PC-9 (cell line): ENCODE data around the gene BIRC5. TPM values are rescaled to one million over a fixed set of nuclear protein-coding genes. Genes with fewer than 3 reads are reported as not detected.

Experiments
- BruUV-seq: library from RNA; stranded (reverse); fragments of 400-500 nt; replicated peaks from 2 replicates; lab custom pipeline; 2021; lab: Mats Ljungman, UMichigan
- CTCF ChIA-PET: fragments of 300-600 bp; sonication (Branson Sonifier 250); formaldehyde crosslinking; loops from one replicate; lab custom pipeline; 2022; ENCODE audit warnings: antibody characterized with exemption; lab: Charles Lee
- POLR2A ChIA-PET: fragments of 300-600 bp; sonication (Branson Sonifier 250); formaldehyde crosslinking; loops from one replicate; lab custom pipeline; 2022; ENCODE audit warnings: antibody characterized with exemption; ENCODE audit not compliant: unreplicated experiment; lab: Charles Lee
- DNase-seq, 2 experiments: peaks; one replicate each; pipeline versions ENCODE4 v3.0.0 to v3.0.0-alpha.2; 2015 to 2022; ENCODE audit warnings: mixed read lengths in 1 of 2
- H2AFZ ChIP-seq: fragments of 200-600 bp; sonication (generic); 2 replicates; pipeline ENCODE4 v1.8.1; 2017; ENCODE audit warnings: antibody characterized with exemption
- H3F3A ChIP-seq: fragments of 200-600 bp; sonication (generic); 2 replicates; pipeline ENCODE4 v1.8.1; 2017; ENCODE audit warnings: antibody characterized with exemption, mild to moderate bottlenecking, low read depth; ENCODE audit not compliant: insufficient read depth
- H3K27ac ChIP-seq: fragments of 200-600 bp; sonication (generic); 2 replicates; pipeline ENCODE4 v1.6.1; 2016; ENCODE audit warnings: mixed run types
- H3K27me3 ChIP-seq: fragments of 200-600 bp; sonication (generic); 2 replicates; pipeline ENCODE4 v1.6.1; 2016; ENCODE audit warnings: low read depth, mixed run types; ENCODE audit not compliant: insufficient read depth
- H3K36me3 ChIP-seq: fragments of 200-600 bp; sonication (generic); 2 replicates; pipeline ENCODE4 v1.6.1; 2016; ENCODE audit warnings: low read depth, mixed run types
- H3K4me1 ChIP-seq: fragments of 200-600 bp; sonication (generic); replicated peaks from 2 replicates; pipeline ENCODE4 v1.6.1; 2016; ENCODE audit warnings: mixed run types; ENCODE audit not compliant: insufficient read depth
- H3K4me2 ChIP-seq: fragments of 200-600 bp; sonication (generic); 2 replicates; pipeline ENCODE4 v1.6.1; 2017; ENCODE audit warnings: mixed run types
- H3K4me3 ChIP-seq: fragments of 200-600 bp; sonication (generic); 2 replicates; pipeline ENCODE4 v1.6.1; 2016; ENCODE audit warnings: mixed run types
- H3K79me2 ChIP-seq: fragments of 200-600 bp; sonication (generic); 2 replicates; pipeline ENCODE4 v1.6.1; 2017; ENCODE audit warnings: low read depth, mixed run types
- H3K9me2 ChIP-seq: fragments of 200-600 bp; sonication (generic); 2 replicates; pipeline ENCODE4 v1.8.1; 2017; ENCODE audit warnings: mild to moderate bottlenecking; ENCODE audit not compliant: insufficient read depth
- H3K9me3 ChIP-seq: fragments of 200-600 bp; sonication (generic); 2 replicates; pipeline ENCODE4 v1.8.1; 2016; ENCODE audit warnings: low read depth; ENCODE audit not compliant: insufficient read depth
- H4K20me1 ChIP-seq: fragments of 200-600 bp; sonication (generic); 2 replicates; pipeline ENCODE4 v1.8.1; 2017; ENCODE audit not compliant: insufficient read depth
- EZH2 ChIP-seq: fragments of 200-600 bp; sonication (generic); IDR thresholded peaks from 2 replicates; pipeline ENCODE4 v1.8.0; 2017; ENCODE audit warnings: antibody characterized with exemption, low read depth
- intact Hi-C: fragments of 100-400 bp; cut with micrococcal nuclease; formaldehyde crosslinking; loops from one replicate; pipeline ENCODE4 v1.10.0; 2022; ENCODE audit not compliant: unreplicated experiment
- total RNA-seq: library from RNA; stranded (reverse); gene quantifications from 2 replicates; pipeline ENCODE4 v1.2.3, GENCODE V29; 2021
- TF ChIP-seq, protein P1 (sequence below): fragments of 200-600 bp; sonication (generic); conservative IDR thresholded peaks from 2 replicates; pipeline ENCODE4 v1.6.1; 2017; ENCODE audit warnings: mixed run types, antibody characterized with exemption, mild to moderate bottlenecking, moderate library complexity

The BIRC5 gene
- total RNA-seq, 1 experiment from 2014 or later: 91.0 TPM

DNA sequence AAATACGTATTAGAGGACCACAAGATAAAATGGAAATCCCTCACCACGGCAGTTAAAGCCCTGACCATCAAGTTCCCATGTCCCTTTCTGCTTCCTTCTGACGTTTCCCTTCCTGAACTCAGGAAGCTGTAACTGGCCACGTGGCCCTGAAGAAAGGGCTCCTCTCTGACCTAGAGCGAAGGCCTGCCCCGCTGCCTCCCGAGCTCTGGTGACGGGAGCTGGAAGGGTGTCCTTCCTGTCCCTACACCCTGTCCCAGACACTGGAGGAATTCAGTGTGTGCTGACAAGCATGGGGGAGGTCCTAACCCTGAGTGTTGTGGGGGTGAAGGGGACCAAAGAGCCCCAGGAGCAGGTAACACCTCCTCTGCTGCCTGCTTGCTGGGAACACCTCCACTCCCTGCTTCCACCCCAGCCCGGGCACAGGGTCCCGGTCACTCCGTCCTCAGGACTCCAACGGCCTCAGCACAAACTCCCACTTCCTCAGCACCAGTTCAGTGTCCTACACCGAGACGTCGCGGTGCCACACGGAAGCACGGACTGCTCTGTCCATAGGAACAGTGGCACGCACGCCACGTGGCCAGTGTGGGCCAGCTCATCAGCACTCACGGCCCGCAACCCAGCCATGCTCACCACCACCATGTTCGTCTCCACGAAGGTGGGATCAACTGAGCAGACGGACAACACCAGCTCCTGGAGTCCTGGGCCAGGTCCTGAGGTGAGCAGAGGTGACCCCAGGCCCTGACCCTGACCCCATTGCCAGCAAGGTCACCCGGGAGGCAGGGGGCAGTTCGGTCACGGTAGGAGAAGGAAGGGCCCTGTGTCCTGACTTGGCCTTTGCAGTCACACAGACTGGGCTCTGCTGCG lies 34.2 kb downstream of the BIRC5 start:
- TF ChIP-seq, protein P1, sequence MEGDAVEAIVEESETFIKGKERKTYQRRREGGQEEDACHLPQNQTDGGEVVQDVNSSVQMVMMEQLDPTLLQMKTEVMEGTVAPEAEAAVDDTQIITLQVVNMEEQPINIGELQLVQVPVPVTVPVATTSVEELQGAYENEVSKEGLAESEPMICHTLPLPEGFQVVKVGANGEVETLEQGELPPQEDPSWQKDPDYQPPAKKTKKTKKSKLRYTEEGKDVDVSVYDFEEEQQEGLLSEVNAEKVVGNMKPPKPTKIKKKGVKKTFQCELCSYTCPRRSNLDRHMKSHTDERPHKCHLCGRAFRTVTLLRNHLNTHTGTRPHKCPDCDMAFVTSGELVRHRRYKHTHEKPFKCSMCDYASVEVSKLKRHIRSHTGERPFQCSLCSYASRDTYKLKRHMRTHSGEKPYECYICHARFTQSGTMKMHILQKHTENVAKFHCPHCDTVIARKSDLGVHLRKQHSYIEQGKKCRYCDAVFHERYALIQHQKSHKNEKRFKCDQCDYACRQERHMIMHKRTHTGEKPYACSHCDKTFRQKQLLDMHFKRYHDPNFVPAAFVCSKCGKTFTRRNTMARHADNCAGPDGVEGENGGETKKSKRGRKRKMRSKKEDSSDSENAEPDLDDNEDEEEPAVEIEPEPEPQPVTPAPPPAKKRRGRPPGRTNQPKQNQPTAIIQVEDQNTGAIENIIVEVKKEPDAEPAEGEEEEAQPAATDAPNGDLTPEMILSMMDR: no peak
- H3K4me1 ChIP-seq: 0 out of 2 replicates have a peak, but pooled peaks cover 6% of the 10 kb centered on the region
- POLR2A ChIA-PET: interaction anchor here (0.6 kb wide), 1 partner anchor 236 kb away, joined by 3 read pairs; no protein-coding TSS in a partner anchor
- BruUV-seq: no TSS peak
- H3F3A ChIP-seq: peaks cover 5% of the 10 kb centered on the region; the same call in 1 of the 2 replicates
- no peaks in the 10 kb centered on the region for H3K9me3 ChIP-seq
- no peak overlapping the region for H3K4me2 ChIP-seq
- H3K27ac ChIP-seq: no peak overlapping the region
- no peaks in the 10 kb centered on the region for H4K20me1 ChIP-seq
- CTCF ChIA-PET: no interaction called here
- DNase-seq: no peak
- H3K4me3 ChIP-seq: no peak overlapping the region
- H2AFZ ChIP-seq: no peak overlapping the region
- H3K27me3 ChIP-seq: no peaks in the 10 kb centered on the region
- H3K36me3 ChIP-seq: no peaks in the 10 kb centered on the region
- intact Hi-C loops: no loop called here
- H3K9me2 ChIP-seq: no peaks in the 10 kb centered on the region
- no peaks in the 10 kb centered on the region for H3K79me2 ChIP-seq

DNA sequence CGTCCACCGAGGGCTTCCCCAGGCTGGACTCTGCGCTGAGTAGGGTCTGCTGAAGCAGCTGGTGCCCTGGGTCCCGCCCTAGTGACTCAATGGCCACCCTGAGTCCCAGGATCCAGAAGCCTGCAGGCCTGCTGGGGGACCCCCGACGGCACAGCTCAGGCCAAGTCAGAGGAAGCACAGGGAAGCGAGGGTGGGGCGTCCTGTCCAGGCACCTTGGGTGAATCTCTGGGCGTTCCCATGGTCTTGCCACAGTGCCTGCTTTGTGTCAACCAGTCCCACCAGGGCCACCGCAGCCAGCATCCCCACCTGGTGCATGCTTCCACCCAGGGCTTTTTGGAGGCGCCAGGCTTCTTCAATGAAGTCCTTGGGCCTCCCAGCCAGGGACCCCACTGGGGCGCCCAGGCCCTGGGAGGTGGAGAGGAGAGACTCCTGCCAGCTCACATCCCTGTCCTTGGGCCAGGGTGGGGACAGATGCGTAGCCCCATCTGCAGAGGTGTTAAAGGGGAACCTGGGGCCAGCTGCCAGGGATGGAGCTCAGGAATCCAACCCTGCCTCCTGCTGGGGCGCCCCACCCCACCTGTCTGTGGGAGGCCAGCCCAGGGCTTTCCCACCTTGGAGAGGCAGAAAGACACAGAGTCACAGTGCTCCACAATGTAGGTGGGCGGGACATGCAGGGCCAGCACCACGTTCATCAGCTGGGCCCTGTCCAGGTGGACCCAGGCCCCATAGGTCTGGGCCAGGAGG lies 35.2 kb downstream of the BIRC5 start:
- Histone ChIP-seq H3K36me3 (no peaks in the 10 kb centered on the region), H4K20me1 (no peaks in the 10 kb centered on the region), H3K27ac (no peak overlapping the region), H3K9me2 (no peaks in the 10 kb centered on the region), H3K4me1 (0 out of 2 replicates have a peak, but pooled peaks cover 6% of the 10 kb centered on the region), H3K4me3 (no peak overlapping the region), H3K27me3 (no peaks in the 10 kb centered on the region), H3K79me2 (no peaks in the 10 kb centered on the region), H3K9me3 (no peaks in the 10 kb centered on the region), H3F3A (peaks cover 5% of the 10 kb centered on the region; the same call in 1 of the 2 replicates), H2AFZ (no peak overlapping the region), H3K4me2 (no peak overlapping the region)
- TF ChIP-seq EZH2: no peak
- TF ChIP-seq, protein P1: no peak
- no peak for DNase-seq
- no TSS peak for BruUV-seq
- ChIA-PET POLR2A (no interaction called here), CTCF (interaction anchor here (0.6 to 0.7 kb wide), 4 partner anchors 24 to 1013 kb away, joined by 3 to 7 read pairs (median 4); no protein-coding TSS in a partner anchor)
- intact Hi-C loops: no loop called here
